K562 (cell line): Measurements from ENCODE around the gene SCARF2. TPM values are rescaled to one million over a fixed set of nuclear protein-coding genes. Genes with fewer than 3 reads are reported as not detected.

Source experiments
- CBFB ChIP-seq: sonication (generic); formaldehyde crosslinking; IDR thresholded peaks from 2 replicates; pipeline ENCODE4 v1.4.0; 2020; ENCODE audit warnings: mild to moderate bottlenecking, missing genetic modification reagents
- CREM ChIP-seq: IDR thresholded peaks from 2 replicates; pipeline ENCODE4 v1.6.1; 2014; ENCODE audit warnings: antibody characterized with exemption, low read depth
- DPF2 ChIP-seq: fragments of 450-650 bp; IDR thresholded peaks from 2 replicates; pipeline ENCODE4 v1.6.1; 2016
- E2F5 ChIP-seq: sonication (generic); formaldehyde crosslinking; IDR thresholded peaks from 2 replicates; pipeline ENCODE4 v1.8.0; 2022; ENCODE audit warnings: mild to moderate bottlenecking, missing genetic modification reagents
- HSF4 ChIP-seq: fragments of 250-450 bp; sonication (Bioruptor Pico); IDR thresholded peaks from 2 replicates; pipeline ENCODE4 v2.1.2; 2022; ENCODE audit warnings: mild to moderate bottlenecking, moderate library complexity, borderline replicate concordance
- LCOR ChIP-seq: sonication (generic); formaldehyde crosslinking; IDR thresholded peaks from 2 replicates; pipeline ENCODE4 v1.8.0; 2022; ENCODE audit warnings: mild to moderate bottlenecking, missing genetic modification reagents
- MAFK ChIP-seq: IDR thresholded peaks from 2 replicates; pipeline ENCODE4 v1.6.1; 2011; ENCODE audit warnings: low read length, improper control_type of control experiment
- MNT ChIP-seq, 2 experiments: fragments of 450-650 bp; conservative IDR thresholded peaks; 2 replicates each; pipeline ENCODE4 v1.6.1; 2017; ENCODE audit warnings: mild to moderate bottlenecking in 2 of 2, moderate library complexity in 2 of 2
- MTF1 ChIP-seq: fragments of 250-450 bp; sonication (Bioruptor Pico); IDR thresholded peaks from 2 replicates; pipeline ENCODE4 v1.9.0; 2021; ENCODE audit warnings: moderate library complexity, mild to moderate bottlenecking, inconsistent platforms, borderline replicate concordance
- NFATC3 ChIP-seq: fragments of 450-650 bp; IDR thresholded peaks from 2 replicates; pipeline ENCODE4 v1.6.1; 2017; ENCODE audit warnings: mild to moderate bottlenecking
- NR1H2 ChIP-seq: sonication (generic); formaldehyde crosslinking; IDR thresholded peaks from 2 replicates; pipeline ENCODE4 v1.4.0; 2020; ENCODE audit warnings: mild to moderate bottlenecking, missing genetic modification reagents
- NR2C2 ChIP-seq, 2 experiments: fragments of 200-800 bp in 1 of 2; sonication (Bioruptor generic) in 1 of 2; sonication (generic) in 1 of 2; formaldehyde crosslinking in 1 of 2; IDR thresholded peaks; 2 replicates each; pipeline versions ENCODE4 v1.6.1 to v1.8.0; 2016 to 2022; ENCODE audit warnings: mild to moderate bottlenecking in 1 of 2, missing compliant biosample characterization in 1 of 2, missing genetic modification characterization in 1 of 2, missing genetic modification reagents in 1 of 2
- NRF1 ChIP-seq, 2 experiments: fragments of 450-650 bp; IDR thresholded peaks in 1 of 2; conservative IDR thresholded peaks in 1 of 2; 2 replicates each; pipeline ENCODE4 v1.6.1; 2014; ENCODE audit warnings: mild to moderate bottlenecking in 2 of 2
- SNRNP70 ChIP-seq: fragments of 200-400 bp; formaldehyde crosslinking; optimal IDR thresholded peaks from 2 replicates; pipeline ENCODE3; 2017; ENCODE audit warnings: low read depth, low read length
- TAL1 ChIP-seq: fragments of 450-650 bp; IDR thresholded peaks from 2 replicates; pipeline ENCODE4 v1.6.1; 2016; ENCODE audit warnings: mild to moderate bottlenecking
- ZBTB49 ChIP-seq: sonication (generic); formaldehyde crosslinking; IDR thresholded peaks from 2 replicates; pipeline ENCODE4 v1.8.0; 2022; ENCODE audit warnings: missing genetic modification reagents, mild to moderate bottlenecking, borderline replicate concordance
- ZNF431 ChIP-seq: sonication (generic); formaldehyde crosslinking; IDR thresholded peaks from 2 replicates; pipeline ENCODE4 v1.8.0; 2022; ENCODE audit warnings: mild to moderate bottlenecking, missing genetic modification reagents
- ZNF740 ChIP-seq, 3 experiments: fragments of 200-800 bp in 1 of 3; sonication (Bioruptor generic) in 1 of 3; sonication (generic) in 1 of 3; formaldehyde crosslinking in 1 of 3; IDR thresholded peaks; 2 replicates each; pipeline versions ENCODE4 v1.6.1 to v1.8.0; 2016 to 2022; ENCODE audit warnings: mild to moderate bottlenecking in 2 of 3, missing compliant biosample characterization in 2 of 3, missing genetic modification characterization in 2 of 3, missing genetic modification reagents in 1 of 3
- ZNF764 ChIP-seq: fragments of 250-450 bp; sonication (Bioruptor Pico); IDR thresholded peaks from 2 replicates; pipeline ENCODE4 v1.4.0; 2020; ENCODE audit warnings: low read depth, mild to moderate bottlenecking, moderate library complexity
- polyA plus RNA-seq, 8 experiments: library from polyadenylated mRNA; depleted of rRNA in 4 of 8; stranded (reverse) in 5 of 8; unstranded in 3 of 8; fragments of >200 nt; fragmentation: Nextera tagmentation in 2 of 8; fragmentation: Illumina TruSeq in 1 of 8; extraction: Ambion mirVana in 2 of 8; extraction: Trizol in 1 of 8; gene quantifications; 2 replicates each; pipeline versions ENCODE4 v1.2.1 to v1.2.3, GENCODE V29; 2011 to 2014; ENCODE audit warnings: inconsistent platforms in 1 of 8, missing spikeins in 1 of 8
- total RNA-seq, 7 experiments: library from RNA; depleted of rRNA in 6 of 7; stranded (reverse); fragments of >200 nt in 6 of 7; fragmentation: Illumina TruSeq in 2 of 7; extraction: Trizol in 2 of 7; gene quantifications; 2 replicates each; pipeline versions ENCODE4 v1.2.1 to v1.2.3, GENCODE V29; 2011 to 2021; ENCODE audit warnings: low replicate concordance in 1 of 7

The SCARF2 gene
- total and polyA plus RNA-seq, 9 of the 15 experiments (the other 6 are each of a cell fraction or from before 2014, with no cell fraction given): 0.06 to 0.32 (median 0.21) TPM; not detected in 5

GRCh38 chr22:20456064-20456721 is 18.6 kb upstream of the SCARF2 start (continued):
- TF ChIP-seq MNT (conservative IDR thresholded peaks at IDR 0.05) (peak in 1 of 2 experiments; percentile 62; a peak in 2 of 4 replicates), NR2C2 (CRISPR knock-in tag; IDR thresholded peaks at IDR 0.05) (peak; percentile 78; the same call in 1 of the 2 replicates), NR2C2 (tag; IDR thresholded peaks at IDR 0.05) (no peak), MTF1 (CRISPR knock-in tag) (peak; percentile 78), TAL1 (no peak), NRF1 (conservative IDR thresholded peaks at IDR 0.05 in 1 of 2, IDR thresholded peaks at IDR 0.05 in 1 of 2) (peak in 1 of 2 experiments; percentile 28; a peak in 1 of 4 replicates), ZNF431 (CRISPR knock-in tag) (peak; percentile 74; the same call in 1 of the 2 replicates), ZBTB49 (CRISPR knock-in tag) (peak; percentile 89), ZNF740 (CRISPR knock-in tag; IDR thresholded peaks at IDR 0.05) (0 out of 2 replicates have a peak, but pooled peaks have one; percentile 11), ZNF740 (tag; IDR thresholded peaks at IDR 0.05) (no peak), LCOR (peak; percentile 94), HSF4 (CRISPR knock-in tag) (0 out of 2 replicates have a peak, but pooled peaks have one; percentile 37), NFATC3 (peak; percentile 83; the same call in 1 of the 2 replicates), DPF2 (peak; percentile 64), SNRNP70 (no peak), ZNF764 (CRISPR knock-in tag) (0 out of 2 replicates have a peak, but pooled peaks have one; percentile 70), CREM (peak; percentile 61; the same call in 1 of the 2 replicates), MAFK (peak; percentile 67), E2F5 (CRISPR knock-in tag) (peak; percentile 93; the same call in 1 of the 2 replicates), NR1H2 (CRISPR knock-in tag) (peak; percentile 55; the same call in 1 of the 2 replicates), CBFB (peak; percentile 18)
